ENCODE results near the gene CLMN.

The CLMN gene

DNA sequence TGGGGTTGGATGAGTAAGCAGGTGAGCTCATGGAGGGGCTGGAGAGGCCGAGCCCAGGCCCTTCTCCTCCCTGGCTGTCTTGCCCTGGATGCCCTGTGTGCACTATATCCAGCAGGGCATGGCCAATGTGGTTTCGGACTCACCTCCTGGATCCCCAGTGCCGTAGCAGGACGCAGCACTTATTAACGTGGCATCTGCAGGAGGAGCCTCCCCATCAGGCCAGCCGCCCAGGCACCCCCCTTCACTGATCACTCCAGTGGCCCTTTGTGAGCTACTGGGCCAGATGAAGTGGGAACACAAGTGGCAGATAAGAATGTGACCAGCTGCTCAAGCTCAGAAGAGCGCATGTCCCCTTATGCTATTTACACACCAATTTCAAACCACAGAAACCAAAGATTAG is 119.3 kb downstream of the CLMN start:
- no peaks in the 10 kb centered on the region for H3F3A ChIP-seq (ENCODE audit: insufficient read depth, low read length)
- no peaks in the 10 kb centered on the region for H3K79me2 ChIP-seq (ENCODE audit: insufficient read depth, low read length)
- no peaks in the 10 kb centered on the region for H3K4me1 ChIP-seq (ENCODE audit: insufficient read depth, low read length, severe bottlenecking)
- H3K36me3 ChIP-seq (ENCODE audit: insufficient read depth, low read length), result no peaks in the 10 kb centered on the region
- TF ChIP-seq, protein P1, sequence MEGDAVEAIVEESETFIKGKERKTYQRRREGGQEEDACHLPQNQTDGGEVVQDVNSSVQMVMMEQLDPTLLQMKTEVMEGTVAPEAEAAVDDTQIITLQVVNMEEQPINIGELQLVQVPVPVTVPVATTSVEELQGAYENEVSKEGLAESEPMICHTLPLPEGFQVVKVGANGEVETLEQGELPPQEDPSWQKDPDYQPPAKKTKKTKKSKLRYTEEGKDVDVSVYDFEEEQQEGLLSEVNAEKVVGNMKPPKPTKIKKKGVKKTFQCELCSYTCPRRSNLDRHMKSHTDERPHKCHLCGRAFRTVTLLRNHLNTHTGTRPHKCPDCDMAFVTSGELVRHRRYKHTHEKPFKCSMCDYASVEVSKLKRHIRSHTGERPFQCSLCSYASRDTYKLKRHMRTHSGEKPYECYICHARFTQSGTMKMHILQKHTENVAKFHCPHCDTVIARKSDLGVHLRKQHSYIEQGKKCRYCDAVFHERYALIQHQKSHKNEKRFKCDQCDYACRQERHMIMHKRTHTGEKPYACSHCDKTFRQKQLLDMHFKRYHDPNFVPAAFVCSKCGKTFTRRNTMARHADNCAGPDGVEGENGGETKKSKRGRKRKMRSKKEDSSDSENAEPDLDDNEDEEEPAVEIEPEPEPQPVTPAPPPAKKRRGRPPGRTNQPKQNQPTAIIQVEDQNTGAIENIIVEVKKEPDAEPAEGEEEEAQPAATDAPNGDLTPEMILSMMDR (IDR thresholded peaks at IDR 0.05; ENCODE audit: low read length), result no peak
- no peak for TF ChIP-seq EZH2 (IDR thresholded peaks at IDR 0.05; ENCODE audit: borderline replicate concordance, low read length)
- no peaks in the 10 kb centered on the region; the same call in 1 of the 2 replicates for H3K27me3 ChIP-seq (ENCODE audit: insufficient read depth, low read length)
- H3K4me2 ChIP-seq (ENCODE audit: low read length), result no peak overlapping the region
- peaks cover 3% of the 10 kb centered on the region; the same call in 1 of the 2 replicates for H3K9me3 ChIP-seq (ENCODE audit: low read length)
- no peak overlapping the region for H3K27ac ChIP-seq (ENCODE audit: low read depth, low read length, poor library complexity, severe bottlenecking)
- no peak overlapping the region for H3K9ac ChIP-seq (ENCODE audit: low read length)
- no peaks in the 10 kb centered on the region for H3K9me2 ChIP-seq (ENCODE audit: low read depth, low read length)
- no peaks in the 10 kb centered on the region for H4K20me1 ChIP-seq (ENCODE audit: insufficient read depth, low read length)
- no peak overlapping the region for H2AFZ ChIP-seq (ENCODE audit: low read length)
- H3K4me3 ChIP-seq (ENCODE audit: low read depth, low read length, poor library complexity, severe bottlenecking), result no peak overlapping the region

DNA sequence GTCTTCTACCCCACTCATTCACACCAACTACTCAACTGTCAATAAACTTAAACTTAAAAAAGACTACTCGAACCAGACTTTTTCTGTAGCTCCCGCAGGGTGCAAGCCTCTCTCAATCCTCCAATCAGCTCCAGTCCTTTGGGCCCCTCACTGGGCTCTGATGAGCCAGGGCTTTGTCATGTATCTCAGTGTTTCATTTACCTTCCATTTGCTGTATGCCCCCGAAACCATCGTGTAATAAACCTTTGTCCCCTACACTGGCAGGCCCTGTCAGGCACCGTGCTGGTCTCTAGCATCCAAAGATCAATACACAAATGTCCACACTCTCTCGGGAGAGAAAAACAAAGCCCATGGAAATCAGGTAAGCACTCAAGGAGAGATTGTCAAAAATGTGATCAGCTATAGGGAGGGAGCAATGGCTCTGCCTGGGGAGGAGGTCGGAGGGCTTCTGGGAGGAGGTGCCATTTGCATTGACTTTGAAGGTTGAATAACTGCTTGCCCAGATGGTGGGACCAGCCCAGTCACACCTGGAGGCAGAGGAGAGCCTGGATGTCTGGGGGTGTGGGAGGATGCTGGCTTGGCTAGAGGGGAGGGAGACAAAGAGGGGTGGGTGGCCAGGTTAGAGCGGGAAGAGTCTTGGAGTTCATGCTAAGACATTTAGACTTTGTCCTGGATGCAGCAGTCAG is 120.3 kb downstream of the CLMN start:
- TF ChIP-seq, protein P1 (IDR thresholded peaks at IDR 0.05; ENCODE audit: low read length), result no peak
- TF ChIP-seq EZH2 (IDR thresholded peaks at IDR 0.05; ENCODE audit: borderline replicate concordance, low read length), result no peak
- Histone ChIP-seq H4K20me1 (ENCODE audit: insufficient read depth, low read length) (no peaks in the 10 kb centered on the region), H3K27ac (ENCODE audit: low read depth, low read length, poor library complexity, severe bottlenecking) (no peak overlapping the region), H3F3A (ENCODE audit: insufficient read depth, low read length) (no peaks in the 10 kb centered on the region), H3K79me2 (ENCODE audit: insufficient read depth, low read length) (no peaks in the 10 kb centered on the region), H3K36me3 (ENCODE audit: insufficient read depth, low read length) (no peaks in the 10 kb centered on the region), H3K4me3 (ENCODE audit: low read depth, low read length, poor library complexity, severe bottlenecking) (no peak overlapping the region), H3K9me3 (ENCODE audit: low read length) (no peaks in the 10 kb centered on the region), H3K9ac (ENCODE audit: low read length) (no peak overlapping the region), H3K27me3 (ENCODE audit: insufficient read depth, low read length) (no peaks in the 10 kb centered on the region; the same call in 1 of the 2 replicates), H3K4me2 (ENCODE audit: low read length) (no peak overlapping the region), H3K9me2 (ENCODE audit: low read depth, low read length) (no peaks in the 10 kb centered on the region), H3K4me1 (ENCODE audit: insufficient read depth, low read length, severe bottlenecking) (no peaks in the 10 kb centered on the region), H2AFZ (ENCODE audit: low read length) (no peak overlapping the region)

DNA sequence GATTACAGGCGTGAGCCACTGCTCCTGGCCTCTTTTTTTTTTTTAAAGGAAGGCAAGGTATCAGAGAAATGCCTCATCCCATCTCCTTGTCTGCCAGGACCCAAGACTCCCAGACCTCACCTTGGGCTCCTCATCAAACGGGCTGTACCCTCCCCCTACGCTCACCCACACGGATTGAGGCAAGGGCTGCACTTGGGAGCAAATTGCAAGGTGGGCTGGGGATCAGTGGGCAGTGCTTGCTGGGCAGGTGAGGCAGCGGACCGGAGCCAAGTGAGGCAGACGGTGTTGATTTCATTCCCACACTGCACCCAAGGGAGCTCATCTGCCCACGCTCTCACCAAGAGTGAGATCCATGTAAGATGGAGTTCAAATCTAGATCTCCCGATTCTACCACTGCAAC is 121.4 kb downstream of the CLMN start:
- Histone ChIP-seq H3K4me1 (ENCODE audit: insufficient read depth, low read length, severe bottlenecking) (no peaks in the 10 kb centered on the region), H3K9me2 (ENCODE audit: low read depth, low read length) (no peaks in the 10 kb centered on the region), H3K27me3 (ENCODE audit: insufficient read depth, low read length) (no peaks in the 10 kb centered on the region), H3K79me2 (ENCODE audit: insufficient read depth, low read length) (no peaks in the 10 kb centered on the region), H3K9me3 (ENCODE audit: low read length) (no peaks in the 10 kb centered on the region), H2AFZ (ENCODE audit: low read length) (no peak overlapping the region), H3K9ac (ENCODE audit: low read length) (no peak overlapping the region), H3K36me3 (ENCODE audit: insufficient read depth, low read length) (no peaks in the 10 kb centered on the region), H3F3A (ENCODE audit: insufficient read depth, low read length) (no peaks in the 10 kb centered on the region), H3K27ac (ENCODE audit: low read depth, low read length, poor library complexity, severe bottlenecking) (no peak overlapping the region), H3K4me3 (ENCODE audit: low read depth, low read length, poor library complexity, severe bottlenecking) (no peak overlapping the region), H4K20me1 (ENCODE audit: insufficient read depth, low read length) (no peaks in the 10 kb centered on the region), H3K4me2 (ENCODE audit: low read length) (no peak overlapping the region)
- TF ChIP-seq, protein P1 (IDR thresholded peaks at IDR 0.05; ENCODE audit: low read length), result no peak
- TF ChIP-seq EZH2 (IDR thresholded peaks at IDR 0.05; ENCODE audit: borderline replicate concordance, low read length), result no peak
